ENCODE data around the gene GREM2.

The GREM2 gene

GRCh38 chr1:240619906-240620621, 8.1 kb upstream of the GREM2 start:
- TF ChIP-seq, protein P1, sequence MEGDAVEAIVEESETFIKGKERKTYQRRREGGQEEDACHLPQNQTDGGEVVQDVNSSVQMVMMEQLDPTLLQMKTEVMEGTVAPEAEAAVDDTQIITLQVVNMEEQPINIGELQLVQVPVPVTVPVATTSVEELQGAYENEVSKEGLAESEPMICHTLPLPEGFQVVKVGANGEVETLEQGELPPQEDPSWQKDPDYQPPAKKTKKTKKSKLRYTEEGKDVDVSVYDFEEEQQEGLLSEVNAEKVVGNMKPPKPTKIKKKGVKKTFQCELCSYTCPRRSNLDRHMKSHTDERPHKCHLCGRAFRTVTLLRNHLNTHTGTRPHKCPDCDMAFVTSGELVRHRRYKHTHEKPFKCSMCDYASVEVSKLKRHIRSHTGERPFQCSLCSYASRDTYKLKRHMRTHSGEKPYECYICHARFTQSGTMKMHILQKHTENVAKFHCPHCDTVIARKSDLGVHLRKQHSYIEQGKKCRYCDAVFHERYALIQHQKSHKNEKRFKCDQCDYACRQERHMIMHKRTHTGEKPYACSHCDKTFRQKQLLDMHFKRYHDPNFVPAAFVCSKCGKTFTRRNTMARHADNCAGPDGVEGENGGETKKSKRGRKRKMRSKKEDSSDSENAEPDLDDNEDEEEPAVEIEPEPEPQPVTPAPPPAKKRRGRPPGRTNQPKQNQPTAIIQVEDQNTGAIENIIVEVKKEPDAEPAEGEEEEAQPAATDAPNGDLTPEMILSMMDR (IDR thresholded peaks at IDR 0.05; ENCODE audit: insufficient read depth, low read depth, low read length, missing control alignments): no peak
- H3K4me3 ChIP-seq (ENCODE audit: low read length): no peak overlapping the region
- no peak for DNase-seq (ENCODE audit: low read depth)

DNA sequence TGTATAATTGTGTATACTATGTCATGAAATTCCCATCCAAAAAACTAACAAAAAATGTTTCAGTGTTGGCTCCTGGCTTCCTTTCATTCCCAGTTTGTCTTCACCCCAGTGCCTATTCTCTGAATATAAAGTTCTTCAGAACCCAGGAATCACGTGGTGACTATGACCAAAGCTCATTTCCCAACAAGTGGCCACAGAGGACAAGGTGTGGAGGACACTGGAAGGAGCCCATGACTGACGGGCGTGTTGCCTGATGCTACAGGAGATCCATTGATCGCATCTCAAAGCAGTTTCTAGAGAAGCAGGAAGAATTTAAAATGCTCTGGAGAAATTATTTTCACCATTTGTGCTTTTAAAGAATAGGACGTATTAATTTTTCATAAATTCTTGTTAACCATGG, 7.4 kb upstream of the GREM2 start:
- DNase-seq (ENCODE audit: low read depth): no peak
- TF ChIP-seq, protein P1 (IDR thresholded peaks at IDR 0.05; ENCODE audit: insufficient read depth, low read depth, low read length, missing control alignments): no peak
- no peak overlapping the region for H3K4me3 ChIP-seq (ENCODE audit: low read length)

DNA sequence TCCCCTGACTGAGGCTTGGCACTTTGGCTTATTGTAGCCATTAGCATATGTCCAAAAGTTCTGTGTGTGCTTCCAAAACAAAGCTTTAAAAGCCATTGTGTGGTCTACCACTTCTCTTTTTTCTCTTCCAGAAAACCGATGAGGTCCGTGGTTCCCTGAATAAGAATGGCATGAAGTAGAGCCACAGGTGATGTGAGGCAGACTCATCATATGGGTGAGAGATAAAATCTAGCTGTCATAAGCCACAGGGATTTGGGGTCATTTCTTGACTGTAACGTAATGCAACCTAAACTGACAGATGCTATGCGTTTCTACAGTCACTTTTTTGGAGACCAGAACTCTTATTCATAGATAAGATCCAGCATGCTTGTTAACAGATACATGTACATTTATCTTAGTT, 7.0 kb upstream of the GREM2 start:
- DNase-seq (ENCODE audit: low read depth): no peak
- TF ChIP-seq, protein P1 (IDR thresholded peaks at IDR 0.05; ENCODE audit: insufficient read depth, low read depth, low read length, missing control alignments): no peak
- no peak overlapping the region for H3K4me3 ChIP-seq (ENCODE audit: low read length)

GRCh38 chr1:240616018-240616417, 4.1 kb upstream of the GREM2 start:
- no peak overlapping the region for H3K4me3 ChIP-seq (ENCODE audit: low read length)
- TF ChIP-seq, protein P1 (IDR thresholded peaks at IDR 0.05; ENCODE audit: insufficient read depth, low read depth, low read length, missing control alignments): no peak

DNA sequence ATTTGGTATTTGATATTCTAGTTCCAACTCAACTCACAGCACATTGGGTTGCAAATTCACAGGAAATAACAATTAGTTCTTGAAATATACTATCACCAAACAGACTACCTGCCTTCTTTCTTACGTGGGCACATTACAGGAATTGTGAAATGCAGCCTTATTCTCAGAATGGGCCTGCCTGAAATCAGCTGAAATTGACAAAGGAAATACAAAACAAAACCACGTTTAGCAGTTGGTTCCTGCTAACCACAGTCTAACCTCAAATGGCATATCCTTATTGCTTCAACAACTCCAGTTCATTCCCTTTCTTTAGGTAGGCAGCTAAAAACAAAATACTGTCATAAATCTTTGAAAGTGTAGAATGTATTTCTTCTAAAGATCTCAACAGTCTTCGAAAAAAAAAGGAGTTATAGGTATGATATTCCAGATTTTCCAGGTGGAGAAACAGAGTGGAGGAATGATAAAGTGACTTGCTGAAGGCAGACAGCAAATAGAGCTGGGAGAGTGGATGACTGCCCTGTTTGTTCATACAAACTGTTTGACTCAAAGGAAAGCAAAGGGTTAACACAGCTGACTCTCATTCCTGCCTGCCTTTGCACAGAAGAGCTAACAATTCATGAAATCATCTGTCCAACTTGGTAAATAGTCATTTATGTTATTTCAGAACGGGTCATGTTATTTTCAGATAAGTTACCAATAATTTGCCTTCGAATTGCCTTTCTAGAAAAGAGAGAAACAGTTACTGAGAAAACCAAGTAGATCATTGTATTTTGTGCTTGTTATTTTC, 1.6 kb upstream of the GREM2 start:
- DNase-seq (ENCODE audit: low read depth): no peak
- H3K4me3 ChIP-seq (ENCODE audit: low read length): no peak overlapping the region
- TF ChIP-seq, protein P1 (IDR thresholded peaks at IDR 0.05; ENCODE audit: insufficient read depth, low read depth, low read length, missing control alignments): no peak

More at GRCh38 chr1:240616018-240616417, 4.1 kb upstream of the GREM2 start:
- no peak for DNase-seq (ENCODE audit: low read depth)

DNA sequence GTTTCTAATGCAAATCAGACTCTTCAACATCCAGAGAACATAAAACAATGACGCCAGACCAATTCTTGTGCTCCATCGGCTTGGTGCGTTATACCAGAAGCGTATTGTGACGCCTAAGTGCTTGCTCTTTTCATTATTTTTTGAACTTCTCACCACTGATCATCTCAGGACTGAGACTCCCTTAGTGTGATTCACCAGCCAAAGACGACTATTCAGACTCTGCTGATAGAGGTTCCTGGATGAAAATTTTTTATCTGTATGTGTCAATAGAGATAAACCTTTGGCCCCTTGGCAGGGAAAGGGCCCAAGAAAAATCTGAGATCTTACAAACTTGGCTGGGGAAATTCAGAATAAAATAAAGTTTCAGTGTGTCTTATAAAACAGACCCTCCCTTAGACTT, 856 bp upstream of the GREM2 start:
- no peak overlapping the region for H3K4me3 ChIP-seq (ENCODE audit: low read length)
- TF ChIP-seq, protein P1 (IDR thresholded peaks at IDR 0.05; ENCODE audit: insufficient read depth, low read depth, low read length, missing control alignments): no peak
- DNase-seq (ENCODE audit: low read depth): no peak
